Measurements from ENCODE around the gene DHDH.

DHDH gene

GRCh38 chr19:48950159-48950558 is 16.7 kb downstream of the DHDH start:
- Histone ChIP-seq H3K36me3 (ENCODE audit: insufficient read depth, low read length) (no peaks in the 10 kb centered on the region; the same call in 1 of the 2 replicates), H3K27me3 (ENCODE audit: insufficient read depth, low read length, poor library complexity) (no peaks in the 10 kb centered on the region), H3K4me3 (ENCODE audit: low read depth in 1 of 2, low read length in 2 of 2) (no peak overlapping the region), H4K20me1 (ENCODE audit: insufficient read depth, low read length) (no peaks in the 10 kb centered on the region), H3K9ac (ENCODE audit: low read depth, low read length) (no peak overlapping the region), H3K9me3 (ENCODE audit: insufficient read depth, low read length, severe bottlenecking) (peaks cover 12% of the 10 kb centered on the region), H3K79me2 (ENCODE audit: insufficient read depth, low read length) (peaks cover 8% of the 10 kb centered on the region), H3K27ac (ENCODE audit: low read length) (no peak overlapping the region), H3K4me1 (ENCODE audit: insufficient read depth, low read length) (peaks cover 10% of the 10 kb centered on the region), H3K4me2 (ENCODE audit: insufficient read depth, low read length) (no peak overlapping the region), H2AFZ (ENCODE audit: low read depth, low read length) (no peak overlapping the region)
- no peak for TF ChIP-seq CTCF (IDR thresholded peaks at IDR 0.05; ENCODE audit: borderline replicate concordance, extremely low read depth, low read length, poor library complexity, severe bottlenecking)
- TF ChIP-seq EZH2 (IDR thresholded peaks at IDR 0.05; ENCODE audit: borderline replicate concordance, low read depth, low read length, severe bottlenecking) = no peak
- no peak for DNase-seq
- ATAC-seq (ENCODE audit: insufficient read depth, low read depth) = no peak

- Histone ChIP-seq H3K4me1 (ENCODE audit: insufficient read depth, low read length) (peaks cover 18% of the 10 kb centered on the region), H3K79me2 (ENCODE audit: insufficient read depth, low read length) (peaks cover 16% of the 10 kb centered on the region), H3K4me2 (ENCODE audit: insufficient read depth, low read length) (no peak overlapping the region), H2AFZ (ENCODE audit: low read depth, low read length) (no peak overlapping the region), H3K9ac (ENCODE audit: low read depth, low read length) (no peak overlapping the region), H3K4me3 (ENCODE audit: low read depth in 1 of 2, low read length in 2 of 2) (no peak overlapping the region), H3K36me3 (ENCODE audit: insufficient read depth, low read length) (peaks cover 6% of the 10 kb centered on the region), H3K27me3 (ENCODE audit: insufficient read depth, low read length, poor library complexity) (no peaks in the 10 kb centered on the region), H3K9me3 (ENCODE audit: insufficient read depth, low read length, severe bottlenecking) (peaks cover 12% of the 10 kb centered on the region), H3K27ac (ENCODE audit: low read length) (no peak overlapping the region), H4K20me1 (ENCODE audit: insufficient read depth, low read length) (0 out of 2 replicates have a peak, but pooled peaks cover 3% of the 10 kb centered on the region)
- ATAC-seq (ENCODE audit: insufficient read depth, low read depth) (no peak), DNase-seq (no peak)
- TF ChIP-seq EZH2 (IDR thresholded peaks at IDR 0.05; ENCODE audit: borderline replicate concordance, low read depth, low read length, severe bottlenecking) (no peak), CTCF (IDR thresholded peaks at IDR 0.05; ENCODE audit: borderline replicate concordance, extremely low read depth, low read length, poor library complexity, severe bottlenecking) (no peak)
These were observed 17.5 kb downstream of the DHDH start for GRCh38 chr19:48950830-48951519.

- no peak overlapping the region for H3K4me3 ChIP-seq (ENCODE audit: low read depth in 1 of 2, low read length in 2 of 2)
- TF ChIP-seq EZH2 (IDR thresholded peaks at IDR 0.05; ENCODE audit: borderline replicate concordance, low read depth, low read length, severe bottlenecking) (no peak), CTCF (IDR thresholded peaks at IDR 0.05; ENCODE audit: borderline replicate concordance, extremely low read depth, low read length, poor library complexity, severe bottlenecking) (no peak)
- H3K27me3 ChIP-seq (ENCODE audit: insufficient read depth, low read length, poor library complexity) = no peaks in the 10 kb centered on the region
- ATAC-seq (ENCODE audit: insufficient read depth, low read depth) (no peak), DNase-seq (no peak)
- H3K27ac ChIP-seq (ENCODE audit: low read length) = no peak overlapping the region
- H4K20me1 ChIP-seq (ENCODE audit: insufficient read depth, low read length) = 0 out of 2 replicates have a peak, but pooled peaks cover 3% of the 10 kb centered on the region
- peaks cover 28% of the 10 kb centered on the region for H3K79me2 ChIP-seq (ENCODE audit: insufficient read depth, low read length)
- peaks cover 25% of the 10 kb centered on the region for H3K4me1 ChIP-seq (ENCODE audit: insufficient read depth, low read length)
- no peak overlapping the region; the same call in 1 of the 2 replicates for H2AFZ ChIP-seq (ENCODE audit: low read depth, low read length)
- peaks cover 15% of the 10 kb centered on the region for H3K36me3 ChIP-seq (ENCODE audit: insufficient read depth, low read length)
- H3K9ac ChIP-seq (ENCODE audit: low read depth, low read length) = no peak overlapping the region
- H3K4me2 ChIP-seq (ENCODE audit: insufficient read depth, low read length) = no peak overlapping the region
- H3K9me3 ChIP-seq (ENCODE audit: insufficient read depth, low read length, severe bottlenecking) = no peaks in the 10 kb centered on the region
These were observed 19.6 kb downstream of the DHDH start for GRCh38 chr19:48953141-48953540.

Data from DND-41 (cell line).